HepG2 (cell line): Measurements from ENCODE around the gene MT1M. TPM values are rescaled to one million over a fixed set of nuclear protein-coding genes. Genes with fewer than 3 reads are reported as not detected.

Experiments used
- ATF7 ChIP-seq, 2 experiments: fragments of 450-650 bp in 1 of 2; sonication (generic) in 1 of 2; formaldehyde crosslinking in 1 of 2; IDR thresholded peaks; 2 replicates each; pipeline versions ENCODE4 v1.4.0 to v1.6.1; 2016 to 2020; ENCODE audit warnings: antibody characterized with exemption in 1 of 2, mild to moderate bottlenecking in 1 of 2, missing genetic modification reagents in 1 of 2
- CC2D1A ChIP-seq: sonication (generic); formaldehyde crosslinking; IDR thresholded peaks from 2 replicates; pipeline ENCODE4 v1.8.1; 2023; ENCODE audit warnings: mild to moderate bottlenecking, missing genetic modification reagents
- FOXA1 ChIP-seq, 2 experiments: fragments of 450-650 bp in 1 of 2; sonication (generic) in 1 of 2; formaldehyde crosslinking in 1 of 2; IDR thresholded peaks; 2 replicates each; pipeline versions ENCODE4 v1.4.0 to v1.6.1; 2016 to 2020; ENCODE audit warnings: missing genetic modification reagents in 1 of 2
- GABPB1 ChIP-seq: IDR thresholded peaks from 2 replicates; pipeline ENCODE4 v1.6.1; 2016; ENCODE audit warnings: mild to moderate bottlenecking, missing genetic modification reagents, moderate library complexity, missing compliant biosample characterization
- GMEB1 ChIP-seq: sonication (generic); formaldehyde crosslinking; IDR thresholded peaks from 2 replicates; pipeline ENCODE4 v1.5.1; 2020; ENCODE audit warnings: missing genetic modification reagents, mild to moderate bottlenecking, borderline replicate concordance
- HOXA5 ChIP-seq: sonication (generic); formaldehyde crosslinking; IDR thresholded peaks from 2 replicates; pipeline ENCODE4 v1.4.0; 2020; ENCODE audit warnings: missing genetic modification reagents
- REPIN1 ChIP-seq: sonication (generic); formaldehyde crosslinking; IDR thresholded peaks from 2 replicates; pipeline ENCODE4 v1.8.0; 2022; ENCODE audit warnings: missing genetic modification reagents, low read depth, mild to moderate bottlenecking, borderline replicate concordance
- SATB2 ChIP-seq: sonication (generic); formaldehyde crosslinking; IDR thresholded peaks from 2 replicates; pipeline ENCODE4 v1.5.0; 2020; ENCODE audit warnings: missing genetic modification reagents
- SMAD1 ChIP-seq: sonication (generic); formaldehyde crosslinking; IDR thresholded peaks from 2 replicates; pipeline ENCODE4 v1.4.0; 2020; ENCODE audit warnings: missing genetic modification reagents, low read depth, mild to moderate bottlenecking, borderline replicate concordance
- SMAD3 ChIP-seq: sonication (generic); formaldehyde crosslinking; IDR thresholded peaks from 2 replicates; pipeline ENCODE4 v1.4.0; 2020; ENCODE audit warnings: missing genetic modification reagents
- ZFP90 ChIP-seq: sonication (generic); formaldehyde crosslinking; IDR thresholded peaks from 2 replicates; pipeline ENCODE4 v1.8.0; 2022; ENCODE audit warnings: missing genetic modification reagents, mild to moderate bottlenecking, inconsistent platforms, borderline replicate concordance
- ZMAT5 ChIP-seq: sonication (generic); formaldehyde crosslinking; IDR thresholded peaks from 2 replicates; pipeline ENCODE4 v1.5.0; 2020; ENCODE audit warnings: mild to moderate bottlenecking, low read depth, missing genetic modification reagents, borderline replicate concordance
- ZNF232 ChIP-seq: sonication (generic); formaldehyde crosslinking; IDR thresholded peaks from 2 replicates; pipeline ENCODE4 v1.4.0; 2020; ENCODE audit warnings: missing genetic modification reagents, borderline replicate concordance
- ZNF3 ChIP-seq: IDR thresholded peaks from 2 replicates; pipeline ENCODE4 v1.7.0; 2017; ENCODE audit warnings: inconsistent platforms
- ZNF318 ChIP-seq: sonication (generic); formaldehyde crosslinking; IDR thresholded peaks from 2 replicates; pipeline ENCODE4 v1.4.0; 2020; ENCODE audit warnings: mild to moderate bottlenecking, missing genetic modification reagents
- ZNF547 ChIP-seq: sonication (generic); formaldehyde crosslinking; IDR thresholded peaks from 2 replicates; pipeline ENCODE4 v1.5.1; 2020; ENCODE audit warnings: mild to moderate bottlenecking, missing genetic modification reagents
- ZNF737 ChIP-seq: sonication (generic); formaldehyde crosslinking; IDR thresholded peaks from 2 replicates; pipeline ENCODE4 v1.5.0; 2020; ENCODE audit warnings: missing genetic modification reagents, mild to moderate bottlenecking, borderline replicate concordance
- ZNF782 ChIP-seq: sonication (generic); formaldehyde crosslinking; IDR thresholded peaks from 2 replicates; pipeline ENCODE4 v1.4.0; 2020; ENCODE audit warnings: missing genetic modification reagents, mild to moderate bottlenecking, borderline replicate concordance
- ZSCAN31 ChIP-seq: sonication (generic); formaldehyde crosslinking; IDR thresholded peaks from 2 replicates; pipeline ENCODE4 v1.5.0; 2020; ENCODE audit warnings: low read depth, mild to moderate bottlenecking, missing genetic modification reagents
- polyA plus RNA-seq, 8 experiments: library from polyadenylated mRNA; depleted of rRNA in 3 of 8; stranded (reverse) in 7 of 8; unstranded in 1 of 8; fragments of >200 nt; fragmentation: Illumina TruSeq in 4 of 8; extraction: Trizol in 4 of 8; gene quantifications; 2 replicates each; pipeline versions ENCODE4 v1.2.1 to v1.2.3, GENCODE V29; 2011 to 2016; ENCODE audit warnings: low read depth in 4 of 8, missing spikeins in 1 of 8, mixed read lengths in 1 of 8; ENCODE audit not compliant: insufficient read depth in 1 of 8
- total RNA-seq, 5 experiments: library from RNA; depleted of rRNA; stranded (reverse); fragments of >200 nt; fragmentation: Illumina TruSeq; extraction: Trizol; gene quantifications; 2 replicates each; pipeline ENCODE4 v1.2.3, GENCODE V29; 2016; ENCODE audit warnings: low read depth in 1 of 5

MT1M gene
- total and polyA plus RNA-seq, 2 of the 13 experiments (the other 11 are each of a cell fraction or from before 2014, with no cell fraction given), result 4.6 TPM; not detected in 1

- TF ChIP-seq ATF7 (IDR thresholded peaks at IDR 0.05) (peak; percentile 41; the same call in 1 of the 2 replicates), ATF7 (CRISPR knock-in tag; IDR thresholded peaks at IDR 0.05) (no peak), ZNF318 (0 out of 2 replicates have a peak, but pooled peaks have one; percentile 17), ZNF547 (CRISPR knock-in tag) (no peak), SMAD3 (CRISPR knock-in tag) (no peak), CC2D1A (CRISPR knock-in tag) (no peak), ZNF737 (peak; percentile 57; the same call in 1 of the 2 replicates), FOXA1 (IDR thresholded peaks at IDR 0.05) (no peak), FOXA1 (CRISPR knock-in tag; IDR thresholded peaks at IDR 0.05) (no peak), SMAD1 (no peak), REPIN1 (CRISPR knock-in tag) (0 out of 2 replicates have a peak, but pooled peaks have one; percentile 15), ZFP90 (CRISPR knock-in tag) (no peak), ZSCAN31 (CRISPR knock-in tag) (no peak), ZMAT5 (CRISPR knock-in tag) (0 out of 2 replicates have a peak, but pooled peaks have one; percentile 48), ZNF782 (no peak), ZNF3 (CRISPR knock-in tag) (no peak), GABPB1 (CRISPR knock-in tag) (no peak), SATB2 (CRISPR knock-in tag) (no peak), HOXA5 (no peak), GMEB1 (CRISPR knock-in tag) (no peak), ZNF232 (CRISPR knock-in tag) (0 out of 2 replicates have a peak, but pooled peaks have one; percentile 20)
These were observed 26.4 kb upstream of the MT1M start (continued) for GRCh38 chr16:56606071-56606475.
